Measurements from ENCODE around the gene SLC4A9.

SLC4A9 gene

GRCh38 chr5:140325486-140325885, 34.5 kb upstream of the SLC4A9 start:
- TF ChIP-seq CTCF (IDR thresholded peaks at IDR 0.05; ENCODE audit: insufficient read depth, low read length, poor library complexity, severe bottlenecking) (no peak), EZH2phosphoT487 (conservative IDR thresholded peaks at IDR 0.05; ENCODE audit: low read length) (no peak)
- Histone ChIP-seq H3K36me3 (ENCODE audit: low read length) (no peaks in the 10 kb centered on the region), H3K9me3 (ENCODE audit: insufficient read depth, low read length) (no peaks in the 10 kb centered on the region), H3K4me3 (ENCODE audit: insufficient read depth, low read length, poor library complexity, severe bottlenecking) (no peak overlapping the region), H3K27me3 (ENCODE audit: low read length) (no peaks in the 10 kb centered on the region; the same call in 1 of the 2 replicates), H3F3A (ENCODE audit: insufficient read depth) (no peaks in the 10 kb centered on the region), H3K27ac (ENCODE audit: low read depth, low read length) (no peak overlapping the region), H3K4me2 (ENCODE audit: low read depth, low read length, poor library complexity, severe bottlenecking) (no peak overlapping the region), H4K20me1 (ENCODE audit: low read depth, low read length) (no peaks in the 10 kb centered on the region), H3K9ac (ENCODE audit: low read length) (no peak overlapping the region), H3K9me2 (replicated peaks; ENCODE audit: insufficient read depth, low read length) (no peaks in the 10 kb centered on the region), H3K79me2 (ENCODE audit: insufficient read depth, low read length) (no peaks in the 10 kb centered on the region), H2AFZ (ENCODE audit: low read depth, low read length, severe bottlenecking) (no peak overlapping the region)

- H3K36me3 ChIP-seq (ENCODE audit: low read length), result no peaks in the 10 kb centered on the region
- H3K9me2 ChIP-seq (replicated peaks; ENCODE audit: insufficient read depth, low read length), result no peaks in the 10 kb centered on the region
- no peaks in the 10 kb centered on the region for H4K20me1 ChIP-seq (ENCODE audit: low read depth, low read length)
- H3K4me3 ChIP-seq (ENCODE audit: insufficient read depth, low read length, poor library complexity, severe bottlenecking), result no peak overlapping the region
- no peak overlapping the region for H3K27ac ChIP-seq (ENCODE audit: low read depth, low read length)
- no peaks in the 10 kb centered on the region for H3F3A ChIP-seq (ENCODE audit: insufficient read depth)
- H3K79me2 ChIP-seq (ENCODE audit: insufficient read depth, low read length), result no peaks in the 10 kb centered on the region
- TF ChIP-seq CTCF (IDR thresholded peaks at IDR 0.05; ENCODE audit: insufficient read depth, low read length, poor library complexity, severe bottlenecking), result no peak
- no peak for TF ChIP-seq EZH2phosphoT487 (conservative IDR thresholded peaks at IDR 0.05; ENCODE audit: low read length)
- H3K9me3 ChIP-seq (ENCODE audit: insufficient read depth, low read length), result no peaks in the 10 kb centered on the region
- no peak overlapping the region for H3K4me2 ChIP-seq (ENCODE audit: low read depth, low read length, poor library complexity, severe bottlenecking)
- no peaks in the 10 kb centered on the region; the same call in 1 of the 2 replicates for H3K27me3 ChIP-seq (ENCODE audit: low read length)
- no peak overlapping the region for H2AFZ ChIP-seq (ENCODE audit: low read depth, low read length, severe bottlenecking)
- H3K9ac ChIP-seq (ENCODE audit: low read length), result no peak overlapping the region
These were observed 32.4 kb upstream of the SLC4A9 start for GRCh38 chr5:140327589-140327988.

- Histone ChIP-seq H3K27me3 (ENCODE audit: low read length) (no peaks in the 10 kb centered on the region; the same call in 1 of the 2 replicates), H3K79me2 (ENCODE audit: insufficient read depth, low read length) (no peaks in the 10 kb centered on the region), H4K20me1 (ENCODE audit: low read depth, low read length) (no peaks in the 10 kb centered on the region), H3K9ac (ENCODE audit: low read length) (no peak overlapping the region), H3K4me3 (ENCODE audit: insufficient read depth, low read length, poor library complexity, severe bottlenecking) (no peak overlapping the region), H3K4me2 (ENCODE audit: low read depth, low read length, poor library complexity, severe bottlenecking) (no peak overlapping the region), H3K36me3 (ENCODE audit: low read length) (no peaks in the 10 kb centered on the region), H3F3A (ENCODE audit: insufficient read depth) (no peaks in the 10 kb centered on the region), H2AFZ (ENCODE audit: low read depth, low read length, severe bottlenecking) (no peak overlapping the region), H3K27ac (ENCODE audit: low read depth, low read length) (no peak overlapping the region), H3K9me2 (replicated peaks; ENCODE audit: insufficient read depth, low read length) (no peaks in the 10 kb centered on the region), H3K9me3 (ENCODE audit: insufficient read depth, low read length) (no peaks in the 10 kb centered on the region)
- TF ChIP-seq CTCF (IDR thresholded peaks at IDR 0.05; ENCODE audit: insufficient read depth, low read length, poor library complexity, severe bottlenecking) (no peak), EZH2phosphoT487 (conservative IDR thresholded peaks at IDR 0.05; ENCODE audit: low read length) (no peak)
These were observed 31.8 kb upstream of the SLC4A9 start for GRCh38 chr5:140328036-140328764.

Data from SU-DHL-6 (cell line).